Mucosa of descending colon (tissue), 3 donors: ENCODE data around the gene ABHD6. TPM values are rescaled to one million over a fixed set of nuclear protein-coding genes. Genes with fewer than 3 reads are reported as not detected.
A peak's percentile ranks its signal among the peaks of the same experiment; 100 is the strongest.

Source experiments
- ATAC-seq: fragments of 200-7000 bp; cut with Tn5 transposase; one replicate; pipeline ENCODE4 v1.9.1; 2020; ENCODE audit warnings: mild to moderate bottlenecking, moderate library complexity
- DNase-seq, 3 donors: peaks; one replicate each; pipeline ENCODE4 v3.0.0-alpha.2; 2020
- H3K36me3 ChIP-seq: fragments of 200-600 bp; one replicate; pipeline ENCODE4 v1.8.0; 2021; ENCODE audit warnings: low read depth, mild to moderate bottlenecking
- H3K4me1 ChIP-seq: fragments of 200-600 bp; one replicate; pipeline ENCODE4 v1.8.0; 2021; ENCODE audit warnings: low read depth, mild to moderate bottlenecking
- H3K4me3 ChIP-seq: fragments of 200-600 bp; one replicate; pipeline ENCODE4 v1.8.0; 2021; ENCODE audit warnings: mild to moderate bottlenecking
- H3K9me3 ChIP-seq: fragments of 200-600 bp; one replicate; pipeline ENCODE4 v1.8.0; 2021; ENCODE audit warnings: mild to moderate bottlenecking
- intact Hi-C, 2 donors: fragments of 100-400 bp; cut with DNase I in 1 of 2; cut with micrococcal nuclease in 1 of 2; formaldehyde crosslinking; loops; one replicate each; pipeline versions ENCODE4 v1.11.0 to v1.11.1; 2022; cut with DNase I, micrococcal nuclease
- total RNA-seq, 3 donors: library from RNA; stranded (reverse); fragmentation: NEBNext Ultra II Directional in 2 of 3; extraction: Animal tissue kit (Norgen Biotek cat#: 25700) in 2 of 3; gene quantifications; one replicate each; pipeline versions ENCODE4 v1.2.1 to v1.2.4, GENCODE V29; 2021 to 2023
- TF ChIP-seq, protein P1 (sequence below): fragments of 200-600 bp; IDR thresholded peaks from one replicate; pipeline ENCODE4 v1.8.0; 2022; ENCODE audit warnings: antibody characterized with exemption, mild to moderate bottlenecking
- donor health status: DM: no; HTN: no; CAD: no; lungs with moderate emphysema.
- donor health status: DM: no; HTN: no; CAD: no.
- donor health status: DM: no; HTN: yes; CAD: no.

ABHD6 gene
- total RNA-seq, 3 donors from 2014 or later, result 25.7 to 38.4 (median 26.7) TPM

GRCh38 chr3:58342676-58343075 is 105.1 kb downstream of the ABHD6 start:
- no peaks in the 10 kb centered on the region for H3K9me3 ChIP-seq
- TF ChIP-seq, protein P1, sequence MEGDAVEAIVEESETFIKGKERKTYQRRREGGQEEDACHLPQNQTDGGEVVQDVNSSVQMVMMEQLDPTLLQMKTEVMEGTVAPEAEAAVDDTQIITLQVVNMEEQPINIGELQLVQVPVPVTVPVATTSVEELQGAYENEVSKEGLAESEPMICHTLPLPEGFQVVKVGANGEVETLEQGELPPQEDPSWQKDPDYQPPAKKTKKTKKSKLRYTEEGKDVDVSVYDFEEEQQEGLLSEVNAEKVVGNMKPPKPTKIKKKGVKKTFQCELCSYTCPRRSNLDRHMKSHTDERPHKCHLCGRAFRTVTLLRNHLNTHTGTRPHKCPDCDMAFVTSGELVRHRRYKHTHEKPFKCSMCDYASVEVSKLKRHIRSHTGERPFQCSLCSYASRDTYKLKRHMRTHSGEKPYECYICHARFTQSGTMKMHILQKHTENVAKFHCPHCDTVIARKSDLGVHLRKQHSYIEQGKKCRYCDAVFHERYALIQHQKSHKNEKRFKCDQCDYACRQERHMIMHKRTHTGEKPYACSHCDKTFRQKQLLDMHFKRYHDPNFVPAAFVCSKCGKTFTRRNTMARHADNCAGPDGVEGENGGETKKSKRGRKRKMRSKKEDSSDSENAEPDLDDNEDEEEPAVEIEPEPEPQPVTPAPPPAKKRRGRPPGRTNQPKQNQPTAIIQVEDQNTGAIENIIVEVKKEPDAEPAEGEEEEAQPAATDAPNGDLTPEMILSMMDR, result no peak
- peaks cover 8% of the 10 kb centered on the region for H3K4me1 ChIP-seq
- intact Hi-C loops, result no loop called here
- peak; percentile 53 for ATAC-seq
- no peaks in the 10 kb centered on the region for H3K36me3 ChIP-seq
- no peak overlapping the region for H3K4me3 ChIP-seq
- DNase-seq, result no peak

Other genes with a start within 250 kb of the ABHD6 start
- gene FLNB, start 229.4 kb upstream of the ABHD6 start, total RNA-seq, result 100 to 1,000 TPM; 256 to 555 (median 357) TPM
- gene DNASE1L3, start 26.8 kb upstream of the ABHD6 start, total RNA-seq, result 1 to 10 TPM; 3.3 to 9.6 (median 9.0) TPM
- gene RPP14, start 68.5 kb downstream of the ABHD6 start, total RNA-seq, result 10 to 100 TPM; 18.9 to 24.7 (median 22.3) TPM
- 10 to 100 TPM in 2 of 3 donors, 1 to 10 TPM in 1; 9.7 to 13.7 (median 10.9) TPM for gene HTD2, start 68.7 kb downstream of the ABHD6 start, total RNA-seq
- 10 to 100 TPM; 14.5 to 33.4 (median 19.5) TPM for gene PXK, start 95.1 kb downstream of the ABHD6 start, total RNA-seq
- gene PDHB, start 196.0 kb downstream of the ABHD6 start, total RNA-seq, result 10 to 100 TPM; 65.0 to 69.6 (median 66.6) TPM